ENCODE measurements around the gene BPGM. TPM values are rescaled to one million over a fixed set of nuclear protein-coding genes. Genes with fewer than 3 reads are reported as not detected.

The BPGM gene
- total RNA-seq, 3 donors from 2014 or later (not counting 1 experiment from before 2014, with no cell fraction given) = 30.0 to 39.1 (median 31.4) TPM

GRCh38 chr7:134690016-134690415 lies 43.4 kb downstream of the BPGM start:
- Mint-ChIP-seq H3K9me3 (no peaks in the 10 kb centered on the region), H3K36me3 (no peaks in the 10 kb centered on the region), H3K4me1 (no peaks in the 10 kb centered on the region), H3K27me3 (ENCODE audit: low read depth in 2 of 2) (peaks cover 13 to 22% of the 10 kb centered on the region in 2 donors), H3K4me3 (no peak overlapping the region), H3K27ac (no peak overlapping the region)
- Histone ChIP-seq H3K36me3 (ENCODE audit: control insufficient read depth, insufficient read depth, low read length) (no peaks in the 10 kb centered on the region), H3K4me3 (ENCODE audit: low read length) (no peak overlapping the region), H3K4me1 (ENCODE audit: control insufficient read depth, insufficient read depth, low read length) (no peaks in the 10 kb centered on the region), H3K9me3 (ENCODE audit: control insufficient read depth, insufficient read depth, low read length) (no peaks in the 10 kb centered on the region), H3K27me3 (ENCODE audit: control insufficient read depth, insufficient read depth, low read length) (peaks cover 3% of the 10 kb centered on the region), H3K27ac (ENCODE audit: low read length) (no peak overlapping the region)
- no peak for DNase-seq
- intact Hi-C loops (cut with micrococcal nuclease) = no loop called here
- no peak for ATAC-seq
- no peak for TF ChIP-seq CTCF (IDR thresholded peaks at IDR 0.05)
- 96% methylated on average over 3 of the region's 5 CpGs for WGBS (ENCODE audit: insufficient coverage)

GRCh38 chr7:134690614-134691504 lies 44.2 kb downstream of the BPGM start:
- Histone ChIP-seq H3K4me1 (ENCODE audit: control insufficient read depth, insufficient read depth, low read length) (no peaks in the 10 kb centered on the region), H3K4me3 (ENCODE audit: low read length) (no peak overlapping the region), H3K36me3 (ENCODE audit: control insufficient read depth, insufficient read depth, low read length) (no peaks in the 10 kb centered on the region), H3K27ac (ENCODE audit: low read length) (no peak overlapping the region), H3K27me3 (ENCODE audit: control insufficient read depth, insufficient read depth, low read length) (peaks cover 3% of the 10 kb centered on the region), H3K9me3 (ENCODE audit: control insufficient read depth, insufficient read depth, low read length) (no peaks in the 10 kb centered on the region)
- no peak for DNase-seq
- Mint-ChIP-seq H3K4me3 (no peak overlapping the region), H3K9me3 (no peaks in the 10 kb centered on the region), H3K27ac (no peak overlapping the region), H3K27me3 (ENCODE audit: low read depth in 2 of 2) (peaks cover 13 to 22% of the 10 kb centered on the region in 2 donors), H3K4me1 (no peaks in the 10 kb centered on the region), H3K36me3 (no peaks in the 10 kb centered on the region)
- TF ChIP-seq CTCF (IDR thresholded peaks at IDR 0.05) = no peak
- ATAC-seq = no peak
- intact Hi-C loops (cut with micrococcal nuclease) = no loop called here
- 86% methylated on average over 12 of the region's 12 CpGs for WGBS (ENCODE audit: insufficient coverage)

GRCh38 chr7:134691546-134692343 lies 45.1 kb downstream of the BPGM start:
- Mint-ChIP-seq H3K4me3 (no peak overlapping the region), H3K4me1 (no peaks in the 10 kb centered on the region), H3K9me3 (no peaks in the 10 kb centered on the region), H3K27ac (no peak overlapping the region), H3K36me3 (no peaks in the 10 kb centered on the region), H3K27me3 (ENCODE audit: low read depth in 2 of 2) (peaks cover 13 to 22% of the 10 kb centered on the region in 2 donors)
- H3K4me3 ChIP-seq (ENCODE audit: low read length) = no peak overlapping the region
- no peaks in the 10 kb centered on the region for H3K36me3 ChIP-seq (ENCODE audit: control insufficient read depth, insufficient read depth, low read length)
- intact Hi-C loops (cut with micrococcal nuclease) = no loop called here
- no peak for TF ChIP-seq CTCF (IDR thresholded peaks at IDR 0.05)
- H3K27ac ChIP-seq (ENCODE audit: low read length) = no peak overlapping the region
- H3K9me3 ChIP-seq (ENCODE audit: control insufficient read depth, insufficient read depth, low read length) = no peaks in the 10 kb centered on the region
- 75% methylated on average over 10 of the region's 13 CpGs for WGBS (ENCODE audit: insufficient coverage)
- ATAC-seq (no peak), DNase-seq (no peak)
- H3K4me1 ChIP-seq (ENCODE audit: control insufficient read depth, insufficient read depth, low read length) = no peaks in the 10 kb centered on the region
- H3K27me3 ChIP-seq (ENCODE audit: control insufficient read depth, insufficient read depth, low read length) = peaks cover 3% of the 10 kb centered on the region

Measured in natural killer cell (primary cell).